A549 treated with DMSO at 1 μM for 4 hours (cell line): Measurements from ENCODE around the gene UCP2. TPM values are rescaled to one million over a fixed set of nuclear protein-coding genes. Genes with fewer than 3 reads are reported as not detected.

Experiments used
- total RNA-seq: library from RNA; stranded (reverse); fragments of 200-300 nt; extraction: Qiagen RNA extraction; gene quantifications from 5 replicates; pipeline ENCODE4 v1.2.3, GENCODE V29; 2022; ENCODE audit warnings: low read depth

The UCP2 gene
- total RNA-seq: 69.3 to 102 TPM (median 76.8 TPM) in 5 replicates

DNA sequence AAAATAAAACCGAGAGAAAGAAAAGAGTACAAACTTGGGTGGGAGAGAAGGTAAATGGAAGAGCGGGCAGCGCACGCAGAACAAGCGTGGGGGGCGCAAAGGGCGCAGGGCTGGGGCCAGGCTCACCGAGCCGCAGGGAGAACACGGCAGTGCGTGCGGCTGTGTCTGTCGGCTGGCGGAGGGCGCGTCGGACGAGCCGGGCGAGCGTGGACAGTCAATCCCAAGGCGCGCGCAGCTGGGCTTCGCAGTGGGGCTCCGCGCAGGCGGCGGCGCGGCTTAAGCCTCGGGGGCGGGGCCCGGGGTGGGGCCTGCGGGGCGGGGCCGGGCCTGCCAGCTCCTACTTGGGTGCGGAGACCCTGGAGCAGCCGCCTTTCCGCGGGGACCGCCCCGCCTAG lies at the start of gene UCP2:
Gene UCP2 (minus strand): TSS at position 249 of the 395 bp plus-strand sequence. CDS start 4,465 bp downstream, outside the sequence.

GRCh38 chr11:74008373-74009229 lies 26.0 kb upstream of the UCP2 start, which contains the start of gene UCP3:
Gene UCP3 (minus strand): TSS chr11:74009085. CDS start chr11:74007042, 2,043 bp downstream.

GRCh38 chr11:73950869-73951710 lies 31.6 kb downstream of the UCP2 start, which contains the start of gene DNAJB13:
Gene DNAJB13 (plus strand): TSS chr11:73951026. CDS start chr11:73951070, 44 bp downstream.

Other genes starting within 250 kb of the UCP2 start
- 49.9 to 73.0 TPM (median 63.4 TPM) in 5 replicates for gene RAB6A, start 221.8 kb downstream of the UCP2 start, total RNA-seq
- gene MRPL48, start 195.0 kb downstream of the UCP2 start, total RNA-seq: 45.6 to 54.8 TPM (median 51.9 TPM) in 5 replicates
- 129 to 143 TPM (median 133 TPM) in 5 replicates for gene COA4, start 106.0 kb downstream of the UCP2 start, total RNA-seq
- 11.6 to 13.0 TPM (median 12.3 TPM) in 5 replicates for gene PAAF1, start 105.8 kb downstream of the UCP2 start, total RNA-seq
- gene DNAJB13, start 31.8 kb downstream of the UCP2 start, total RNA-seq: 0.31 to 1.2 TPM (median 0.45 TPM) in 5 replicates
- gene UCP3, start 26.2 kb upstream of the UCP2 start, total RNA-seq: 0.70 to 2.4 TPM (median 1.4 TPM) in 5 replicates
- 15.0 to 19.4 TPM (median 17.7 TPM) in 5 replicates for gene C2CD3, start 188.2 kb upstream of the UCP2 start, total RNA-seq
- gene PPME1, start 188.4 kb upstream of the UCP2 start, total RNA-seq: 46.7 to 60.4 TPM (median 56.5 TPM) in 5 replicates